Measurements from ENCODE around the gene RPL3. TPM values are rescaled to one million over a fixed set of nuclear protein-coding genes. Genes with fewer than 3 reads are reported as not detected.

The RPL3 gene
- total RNA-seq, 1 donor from 2014 or later: 300 TPM

DNA sequence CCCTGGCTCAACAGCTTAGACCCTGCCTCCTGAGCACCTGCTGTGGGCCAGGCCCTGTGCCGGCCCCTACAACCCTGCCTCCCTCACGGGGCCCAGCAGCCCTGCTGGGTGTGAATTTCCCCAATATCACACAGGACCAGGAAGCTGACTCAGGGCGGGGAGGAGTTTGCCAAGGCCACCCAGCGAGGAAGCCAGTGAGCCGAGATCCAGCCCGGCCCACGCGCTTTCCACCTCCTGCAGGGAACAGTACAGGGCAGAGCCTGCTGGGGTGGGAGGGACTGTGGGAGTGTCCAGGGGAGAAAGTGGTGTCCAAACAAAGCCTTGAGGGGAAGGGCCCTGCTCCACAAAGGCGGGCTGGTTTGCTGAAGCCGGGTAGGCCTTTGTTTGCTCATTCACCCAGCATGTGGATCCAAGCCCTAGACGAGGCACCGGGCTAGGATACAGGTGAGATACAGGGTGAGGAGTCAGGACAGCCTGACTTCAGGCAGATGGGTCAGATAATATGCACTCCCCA, 26.8 kb downstream of the RPL3 start:
- DNase-seq (peak; percentile 95), ATAC-seq (ENCODE audit: poor library complexity) (peak; percentile 82)
- intact Hi-C loops (cut with DNase I): no loop called here

DNA sequence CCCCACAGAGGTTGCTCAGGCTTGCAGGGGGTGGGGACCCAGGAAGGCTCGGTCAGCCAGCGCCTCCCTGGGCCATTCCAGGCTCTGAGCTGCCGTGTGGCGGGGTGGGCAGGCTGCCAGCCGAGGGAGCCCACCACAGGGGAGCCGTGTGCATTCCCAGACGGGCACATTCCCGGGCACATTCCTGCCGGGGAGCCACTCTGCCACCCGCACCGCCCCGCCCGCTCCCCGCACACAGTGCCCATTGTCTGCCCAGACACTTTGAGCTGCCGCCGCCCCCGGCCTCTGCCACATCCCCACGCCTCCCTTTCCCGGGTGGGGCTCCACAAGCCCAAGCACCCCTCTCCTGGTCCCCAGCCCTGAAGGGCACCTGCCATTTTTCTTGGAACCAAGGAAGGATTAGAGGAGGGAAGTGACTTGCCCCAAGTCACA, 27.4 kb downstream of the RPL3 start:
- DNase-seq (peak; percentile 57), ATAC-seq (ENCODE audit: poor library complexity) (no peak)
- intact Hi-C loops (cut with DNase I): no loop called here

DNA sequence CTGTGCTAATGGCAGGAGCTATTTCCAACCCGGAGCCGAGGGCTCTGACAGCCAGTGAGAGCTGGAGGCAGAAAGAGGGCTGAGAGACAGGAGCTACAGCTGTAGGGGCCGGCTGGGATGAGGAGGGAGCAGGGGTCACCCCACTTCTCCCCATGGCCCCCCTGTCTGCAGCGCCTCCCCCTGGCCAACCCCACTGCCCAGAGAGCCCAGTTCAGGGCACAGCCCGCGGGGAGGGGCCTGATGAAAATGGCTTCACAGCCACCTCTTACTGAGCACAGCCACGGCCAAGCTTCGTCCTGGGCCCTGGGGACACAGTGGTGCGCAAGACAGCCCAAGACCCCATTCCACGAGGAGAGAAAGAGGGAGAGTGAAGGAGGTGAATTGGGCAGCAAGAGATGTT, 27.9 kb downstream of the RPL3 start:
- no peak for DNase-seq
- no peak for ATAC-seq (ENCODE audit: poor library complexity)
- intact Hi-C loops (cut with DNase I): no loop called here

DNA sequence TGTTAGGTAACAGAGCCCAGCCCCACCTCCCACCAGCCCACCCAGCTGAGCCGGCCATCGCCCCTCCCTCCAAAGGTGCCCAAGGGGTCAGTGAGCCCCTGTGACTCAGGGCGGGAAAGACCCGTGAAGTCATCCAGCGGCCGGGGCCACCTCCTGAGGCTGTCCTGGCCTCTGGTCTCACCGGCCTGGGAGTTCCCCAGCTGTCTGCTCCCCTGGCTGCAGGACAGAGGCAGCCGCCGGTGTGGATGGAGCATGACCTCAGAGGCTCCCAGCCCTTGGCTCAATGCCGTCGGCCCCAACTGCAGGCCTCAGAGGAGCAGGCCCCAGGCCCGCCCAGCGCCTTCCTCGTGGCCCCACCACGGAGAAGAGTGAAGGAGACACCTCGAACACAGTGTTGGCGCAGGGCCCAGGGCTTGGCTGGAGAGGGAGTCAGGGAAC, 28.7 kb downstream of the RPL3 start:
- DNase-seq (peak; percentile 89), ATAC-seq (ENCODE audit: poor library complexity) (peak; percentile 84)
- intact Hi-C loops (cut with DNase I): no loop called here

DNA sequence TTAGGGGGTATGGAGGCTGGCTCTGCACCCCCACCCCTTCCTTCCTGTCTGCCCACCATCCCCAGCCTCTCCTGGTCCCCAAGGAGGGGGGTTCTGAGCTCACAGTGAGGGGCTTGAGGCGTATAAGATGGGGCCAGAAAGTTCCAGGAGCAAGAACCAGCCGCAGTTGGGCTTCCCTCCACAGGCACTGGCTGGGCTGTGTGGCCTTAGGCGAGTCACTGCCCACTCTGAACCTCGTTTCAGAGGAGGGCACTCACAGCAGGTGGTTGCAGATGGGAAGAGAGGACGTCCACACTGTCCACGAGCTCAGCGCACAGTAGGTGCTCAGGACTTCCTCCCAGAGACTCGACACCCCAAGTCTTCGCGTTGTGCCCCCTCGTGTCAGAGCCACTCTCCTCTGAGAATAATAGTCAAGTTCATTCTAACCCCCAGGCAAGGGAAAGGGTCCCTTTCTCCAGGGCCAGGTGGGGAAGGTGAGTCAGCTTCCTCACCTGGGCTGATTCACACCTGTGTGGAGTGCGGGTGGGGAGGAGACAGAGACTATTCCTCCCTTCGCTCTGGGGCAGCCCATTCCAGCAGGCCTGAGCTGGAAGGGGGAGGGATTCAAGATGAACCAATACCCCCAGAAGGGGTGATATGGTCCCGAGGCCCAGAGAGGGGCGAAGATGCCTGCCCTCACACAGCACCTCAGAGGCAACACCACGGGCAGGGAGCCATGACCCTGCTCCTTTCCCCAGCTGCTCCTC, 29.3 kb downstream of the RPL3 start:
- ATAC-seq (ENCODE audit: poor library complexity) (no peak), DNase-seq (no peak)
- intact Hi-C loops (cut with DNase I): no loop called here

DNA sequence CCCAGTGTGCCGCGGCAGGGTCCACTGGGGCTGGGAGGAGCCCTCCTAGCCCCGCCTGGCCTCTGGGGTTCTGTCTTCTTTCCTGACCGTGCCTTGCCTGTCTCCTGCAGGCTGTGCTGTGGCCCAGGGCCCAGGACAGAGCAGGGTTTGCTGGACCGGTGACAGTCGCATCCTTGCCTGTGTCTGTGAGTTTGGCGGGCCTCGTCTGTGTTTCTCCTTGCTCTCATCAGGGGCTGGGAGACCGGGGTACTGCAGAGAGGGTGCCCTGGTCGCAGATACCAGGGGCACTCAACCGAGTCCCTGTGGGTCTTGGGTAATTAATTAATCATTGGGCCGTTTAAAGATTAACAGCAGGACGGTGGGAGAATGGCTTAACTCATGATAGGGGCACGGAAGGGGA, 29.9 kb downstream of the RPL3 start:
- no peak for DNase-seq
- ATAC-seq (ENCODE audit: poor library complexity): no peak
- intact Hi-C loops (cut with DNase I): no loop called here

DNA sequence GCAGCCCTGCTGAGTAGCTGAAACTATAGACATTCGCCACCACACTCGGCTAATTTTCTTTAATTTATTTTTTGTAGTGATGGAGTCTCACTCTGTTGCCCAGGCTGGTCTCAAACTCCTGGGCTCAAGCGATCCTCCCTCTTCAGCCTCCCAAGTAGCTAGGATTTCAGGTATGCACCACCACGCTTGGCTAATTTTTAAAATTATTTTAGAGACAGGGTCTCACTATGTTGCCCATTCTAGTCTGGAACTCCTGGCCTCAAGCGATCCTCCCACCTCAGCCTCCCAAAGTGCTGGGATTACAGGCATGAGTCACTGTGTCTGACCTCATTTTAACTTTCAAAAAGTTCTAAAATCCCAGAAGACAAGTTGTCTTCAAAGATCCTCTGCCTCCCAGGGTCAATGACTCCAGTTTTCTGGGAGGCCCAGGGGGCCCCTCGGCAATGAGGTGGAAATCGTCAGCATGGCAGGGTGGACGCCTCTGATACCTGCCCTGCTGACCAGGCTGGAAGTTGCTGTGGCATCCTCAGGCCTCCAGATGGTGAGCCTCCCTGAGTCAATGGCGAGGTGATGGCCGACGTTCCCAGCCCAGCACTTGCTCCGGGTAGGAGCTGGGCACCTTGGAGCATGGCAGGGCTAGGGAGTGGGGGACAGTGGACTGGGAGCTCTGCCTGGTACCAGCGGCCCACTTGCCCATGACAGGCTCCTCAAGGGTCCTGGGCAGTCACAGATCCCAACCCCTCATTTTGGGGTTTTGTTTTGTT, 31.1 kb downstream of the RPL3 start:
- intact Hi-C loops (cut with DNase I): no loop called here

DNA sequence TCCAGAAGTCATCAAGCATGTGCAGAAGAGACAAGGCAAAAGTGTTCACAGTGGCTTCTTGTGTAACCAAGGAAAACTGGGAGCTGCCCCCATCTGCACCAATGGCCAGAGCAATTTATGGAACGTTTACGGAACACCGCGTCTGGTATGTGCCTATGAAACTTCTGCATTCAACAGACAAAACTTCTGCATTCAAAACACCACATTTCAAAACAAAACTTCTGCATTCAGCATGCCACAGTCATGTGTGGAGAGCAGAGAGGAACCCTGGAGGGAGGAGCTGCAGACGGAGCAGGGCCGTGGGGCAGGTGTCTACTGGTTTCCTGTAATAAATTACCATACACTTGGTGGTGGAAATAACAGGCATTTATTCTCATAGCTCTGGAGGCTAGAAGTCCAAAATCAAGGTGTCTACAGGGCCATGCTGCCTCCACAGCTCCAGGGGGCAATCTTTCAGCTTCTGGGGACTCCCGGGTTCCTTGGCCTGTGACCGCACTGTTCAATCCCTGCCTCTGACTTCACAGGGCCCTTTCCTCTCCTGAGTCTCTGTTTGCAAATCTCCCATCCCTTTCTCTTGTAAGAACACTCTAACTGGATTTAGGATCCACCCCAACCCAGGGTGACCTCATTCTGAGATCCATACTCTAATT, 32.2 kb downstream of the RPL3 start:
- DNase-seq (no peak), ATAC-seq (ENCODE audit: poor library complexity) (peak; percentile 8)
- intact Hi-C loops (cut with DNase I): no loop called here

More for the DNA sequence above, 31.1 kb downstream of the RPL3 start:
- no peak for DNase-seq
- no peak for ATAC-seq (ENCODE audit: poor library complexity)

DNA sequence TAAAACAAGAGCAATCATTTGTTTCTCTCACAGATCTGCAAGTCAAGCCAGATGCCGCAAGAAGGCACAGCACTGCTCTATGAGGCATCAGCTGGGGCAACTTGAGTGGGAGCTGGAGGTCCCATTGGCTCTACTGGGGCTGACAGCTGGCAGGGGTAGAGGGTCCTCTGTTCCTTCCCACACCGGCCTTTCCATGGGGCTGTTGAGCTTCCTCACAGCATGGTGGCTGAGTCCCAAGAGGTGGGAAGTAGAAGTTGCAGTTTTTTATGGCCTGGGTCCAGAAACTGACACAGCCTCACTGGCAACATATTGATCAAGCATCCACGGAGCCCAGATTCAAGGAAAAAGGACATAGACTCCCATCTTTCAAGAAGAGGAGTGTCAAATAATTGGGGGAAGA, 34.4 kb downstream of the RPL3 start:
- ATAC-seq (ENCODE audit: poor library complexity) (no peak), DNase-seq (no peak)
- intact Hi-C loops (cut with DNase I): no loop called here

DNA sequence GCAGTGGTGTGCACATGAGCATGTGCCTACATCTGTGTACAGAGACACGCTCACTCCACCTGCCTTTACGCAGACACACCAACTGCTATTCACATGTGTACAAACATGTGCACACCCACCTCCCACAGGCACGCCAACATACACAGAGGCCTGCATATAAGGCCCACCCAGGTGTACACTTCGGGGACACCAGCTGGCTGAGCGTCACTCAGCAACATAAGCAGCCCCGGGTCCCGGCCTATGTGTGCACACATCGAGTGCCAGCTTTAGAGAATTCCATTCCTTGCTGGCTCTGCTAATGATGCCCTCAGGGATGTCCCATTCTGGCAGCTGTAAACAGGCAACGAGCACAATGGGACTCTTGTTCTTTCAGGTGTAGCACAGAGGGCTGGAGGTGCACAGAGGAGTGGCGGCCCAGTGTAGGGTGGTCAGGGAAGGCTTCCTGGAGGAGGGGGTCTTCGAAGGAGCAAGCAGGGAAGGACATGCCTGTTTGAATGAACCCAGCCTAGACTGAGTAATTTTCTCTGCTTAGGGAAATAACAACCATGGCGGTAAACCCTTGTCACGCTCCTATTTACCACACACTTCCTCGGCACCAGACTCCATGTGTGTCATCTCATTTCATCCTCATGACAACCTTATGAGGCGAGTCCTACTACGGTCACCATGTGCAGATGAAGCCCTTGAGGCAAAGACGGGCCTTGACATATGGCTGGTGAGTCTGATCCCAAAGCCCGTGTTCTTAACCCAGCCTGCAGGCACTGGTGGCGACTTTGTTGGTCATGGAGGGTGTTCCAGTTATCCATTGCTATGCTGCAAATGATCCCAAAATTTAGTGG, 35.1 kb downstream of the RPL3 start:
- no peak for ATAC-seq (ENCODE audit: poor library complexity)
- DNase-seq: no peak
- intact Hi-C loops (cut with DNase I): no loop called here

DNA sequence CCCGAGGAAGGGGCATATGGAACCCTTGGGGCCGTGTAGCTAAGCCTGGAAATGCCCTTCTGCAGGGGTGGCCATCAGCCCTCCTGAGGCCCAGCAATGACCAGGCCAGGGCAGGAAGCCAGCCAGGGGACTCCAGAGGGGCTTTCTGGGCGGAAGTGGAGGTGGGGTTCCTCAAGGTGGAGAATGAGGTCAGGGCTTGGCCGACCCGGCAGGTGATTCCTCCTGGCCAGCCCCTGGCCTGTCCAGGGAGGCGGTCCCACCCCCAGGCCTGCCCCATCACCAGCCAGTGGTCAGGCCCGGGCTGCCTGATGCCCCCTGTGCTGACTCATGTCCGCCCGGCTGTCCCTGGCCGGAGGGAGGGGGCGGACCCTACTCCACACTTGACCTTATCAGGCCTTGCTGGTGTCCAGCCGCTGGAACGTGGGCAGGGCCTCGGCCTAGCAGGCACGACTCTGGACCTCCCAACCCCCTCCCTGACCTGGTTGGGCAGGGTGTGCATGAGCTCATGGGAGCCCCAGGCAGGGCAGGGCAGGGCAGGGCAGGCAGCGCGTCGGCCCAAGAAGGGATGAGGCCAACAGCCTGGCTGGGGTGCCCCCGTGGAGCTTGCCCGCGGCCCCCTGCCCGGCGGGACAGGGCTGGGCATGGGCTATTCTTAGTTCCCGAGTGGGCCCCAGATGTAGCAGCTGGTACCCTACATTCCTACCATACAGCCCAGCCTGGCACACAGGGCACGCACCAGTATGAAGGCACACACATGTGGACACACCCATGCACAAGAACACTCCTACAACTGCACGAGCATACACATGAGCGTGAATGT, 35.9 kb downstream of the RPL3 start:
- intact Hi-C loops (cut with DNase I): no loop called here
- ATAC-seq (ENCODE audit: poor library complexity) (peak; percentile 58), DNase-seq (peak; percentile 73)

DNA sequence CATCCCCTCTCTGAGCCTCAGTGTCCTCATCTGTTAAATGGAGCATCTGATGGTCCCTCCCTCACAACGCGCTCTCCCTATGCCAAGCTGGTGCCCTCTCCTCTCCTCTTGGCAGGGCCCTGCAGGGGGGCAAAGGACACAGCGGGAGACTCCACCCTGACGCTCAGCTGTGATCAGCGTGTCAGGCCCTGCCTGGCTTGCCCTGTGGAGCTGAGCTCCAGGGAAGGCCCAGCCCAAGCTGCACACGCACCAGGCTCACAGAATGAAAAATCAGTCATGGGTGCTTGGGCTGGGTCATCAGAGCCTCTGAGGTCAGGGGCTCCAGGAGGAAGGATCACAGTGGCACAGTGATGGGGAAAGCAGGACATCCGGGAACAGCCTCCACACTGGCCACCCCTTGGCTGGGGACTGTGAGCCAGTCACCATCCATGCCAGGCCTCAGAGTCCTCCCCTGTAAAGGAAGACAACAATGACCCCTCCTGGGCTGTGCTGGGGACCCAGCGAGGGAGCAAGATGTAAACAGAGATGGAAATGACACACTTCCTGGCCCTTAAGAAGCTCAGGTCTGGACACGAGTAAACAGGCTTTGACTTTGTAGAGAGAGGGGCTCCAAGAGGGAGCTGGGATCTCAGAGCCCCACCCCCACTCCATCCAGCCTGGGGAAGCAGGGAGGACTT, 36.6 kb downstream of the RPL3 start:
- no peak for DNase-seq

DNA sequence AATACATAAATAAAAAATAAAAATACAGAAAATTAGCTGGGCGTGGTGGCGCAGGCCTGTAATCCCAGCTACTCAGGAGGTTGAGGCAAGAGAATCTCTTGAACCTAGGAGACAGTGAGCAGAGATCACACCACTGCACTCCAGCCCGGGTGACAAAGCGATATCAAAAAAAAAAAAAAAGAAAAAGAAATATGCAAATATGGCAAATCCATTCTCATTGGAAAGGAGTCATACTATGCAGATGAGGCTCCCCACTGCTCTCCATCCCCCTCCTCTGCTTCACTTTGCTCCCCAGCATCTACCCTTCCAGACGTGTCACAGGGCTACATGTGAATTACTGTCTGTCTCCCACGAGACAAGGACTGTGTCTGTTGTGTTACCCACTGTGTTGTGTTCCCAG, 38.3 kb downstream of the RPL3 start:
- intact Hi-C loops (cut with DNase I): no loop called here
- no peak for ATAC-seq (ENCODE audit: poor library complexity)
- no peak for DNase-seq

More for the DNA sequence above, 36.6 kb downstream of the RPL3 start:
- peak; percentile 22 for ATAC-seq (ENCODE audit: poor library complexity)
- intact Hi-C loops (cut with DNase I): no loop called here

DNA sequence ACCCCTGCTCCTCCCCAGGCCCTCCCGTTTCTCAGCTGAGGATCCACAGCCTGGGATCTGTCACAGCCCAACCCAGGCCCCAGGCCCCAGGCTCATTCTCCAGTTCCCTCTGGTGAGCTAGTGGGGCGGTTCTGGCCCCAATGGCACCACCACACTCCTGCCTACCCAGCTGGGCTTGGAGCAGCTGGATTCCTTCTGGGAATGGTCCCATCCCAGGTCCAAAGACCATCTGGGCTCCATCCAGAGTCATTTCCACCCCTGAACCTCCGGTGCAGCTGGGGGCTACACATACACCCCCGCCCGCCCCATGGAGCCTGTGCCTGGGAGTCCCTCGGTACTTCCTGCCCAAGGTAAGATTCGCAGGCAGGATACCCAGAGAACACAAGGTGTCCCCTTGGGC, 39.2 kb downstream of the RPL3 start:
- no peak for ATAC-seq (ENCODE audit: poor library complexity)
- intact Hi-C loops (cut with DNase I): no loop called here
- no peak for DNase-seq

DNA sequence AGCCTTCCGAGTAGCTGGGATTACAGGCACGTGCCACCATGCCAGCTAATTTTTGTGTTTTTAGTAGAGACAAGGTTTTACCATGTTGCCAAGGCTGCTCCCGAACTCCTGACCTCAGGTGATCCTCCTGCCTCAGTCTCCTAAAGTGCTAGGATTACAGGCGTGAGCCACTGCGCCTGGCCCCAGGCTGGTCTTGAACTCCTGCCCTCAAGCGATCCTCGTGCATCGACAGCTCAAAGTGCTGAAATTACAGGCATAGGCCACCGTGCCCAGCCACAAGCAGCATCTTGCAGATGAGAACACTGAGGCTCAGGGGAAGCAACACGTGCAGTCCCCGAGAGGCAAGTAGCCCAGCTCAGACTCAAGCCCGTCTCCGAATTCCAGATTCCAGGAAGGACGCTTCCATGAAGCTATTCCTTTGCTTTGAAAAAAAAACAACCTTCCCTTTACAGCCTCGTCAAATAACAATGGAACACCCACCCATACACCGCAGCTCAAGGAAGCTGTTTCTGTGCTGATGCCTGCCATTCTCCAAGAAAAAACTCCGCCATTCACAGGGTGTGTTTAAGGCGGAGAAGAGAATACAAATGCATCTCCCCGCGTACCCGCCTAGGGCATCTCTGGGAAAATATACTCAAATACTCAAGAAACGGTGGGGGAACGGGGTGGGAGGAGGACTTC, 40.1 kb downstream of the RPL3 start:
- no peak for DNase-seq
- ATAC-seq (ENCODE audit: poor library complexity): no peak
- intact Hi-C loops (cut with DNase I): no loop called here

DNA sequence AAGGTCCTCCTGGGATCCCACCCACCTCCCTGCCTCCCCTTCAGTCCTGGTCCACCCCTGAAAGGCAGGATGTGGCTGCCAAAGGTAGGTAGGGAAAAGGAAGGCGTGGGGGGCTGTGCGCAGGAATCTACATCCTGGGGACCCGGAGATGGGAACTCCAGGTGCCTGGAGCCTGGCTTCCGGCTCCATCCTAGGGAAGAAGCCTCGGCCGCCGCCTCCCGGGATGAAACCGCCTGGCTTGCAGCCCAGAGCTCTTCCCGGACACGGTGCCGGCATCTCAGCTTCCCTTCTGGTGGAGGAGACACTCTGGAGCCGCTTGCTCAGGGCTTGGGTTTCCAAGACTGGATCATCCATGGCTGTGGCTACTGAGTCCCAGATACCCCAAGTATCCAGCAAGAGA, 41.4 kb downstream of the RPL3 start:
- intact Hi-C loops (cut with DNase I): no loop called here
- peak; percentile 34 for ATAC-seq (ENCODE audit: poor library complexity)
- peak; percentile 73 for DNase-seq

DNA sequence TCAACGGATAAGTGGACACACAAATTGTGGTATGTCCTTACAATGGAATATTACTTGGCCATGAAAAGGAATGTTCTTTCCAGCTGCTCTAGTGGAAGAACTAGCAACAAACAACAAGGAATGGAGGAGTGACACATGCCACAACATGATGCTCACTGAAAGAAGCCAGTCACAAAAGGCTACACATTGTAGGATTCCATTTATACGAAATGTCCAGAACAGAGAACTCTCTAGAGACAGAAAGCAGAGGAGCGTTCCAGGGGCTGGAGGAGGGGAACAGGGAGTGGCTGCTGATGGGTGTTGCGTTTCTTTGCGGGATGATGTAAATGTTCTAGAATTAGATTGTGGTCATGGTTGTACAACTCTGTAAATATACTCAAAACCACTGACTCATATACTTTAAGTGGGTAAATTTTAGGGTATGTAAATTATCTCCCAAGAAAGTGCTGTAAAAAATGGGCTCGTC, 42.2 kb downstream of the RPL3 start:
- ATAC-seq (ENCODE audit: poor library complexity): peak; percentile 26
- intact Hi-C loops (cut with DNase I): no loop called here
- no peak for DNase-seq
